ENCODE measurements around the gene OBSL1. TPM values are rescaled to one million over a fixed set of nuclear protein-coding genes. Genes with fewer than 3 reads are reported as not detected.

The OBSL1 gene
- total RNA-seq, 2 experiments from 2014 or later = 0.16 TPM; not detected in 1

DNA sequence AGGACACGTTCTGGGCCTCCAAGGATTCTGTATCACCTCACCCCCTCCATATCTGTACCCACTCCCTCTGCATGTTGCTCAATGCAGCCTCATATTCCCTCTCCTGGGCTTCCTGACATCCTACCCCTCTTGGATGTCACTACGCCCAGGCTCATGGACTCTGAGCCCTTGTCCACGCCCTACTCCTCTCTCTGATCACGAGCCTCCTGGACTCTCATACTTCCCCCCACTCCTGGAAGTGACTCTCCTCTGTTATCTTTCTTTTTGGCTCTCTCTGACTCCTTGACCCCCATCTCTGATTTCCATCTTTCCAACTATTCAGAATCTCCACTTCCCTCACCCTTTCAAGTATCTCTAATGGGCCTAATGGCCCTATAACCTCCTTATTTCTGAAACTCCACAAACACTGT is 25.4 kb downstream of the OBSL1 start:
- ATAC-seq (no peak), DNase-seq (no peak)
- no peaks in the 10 kb centered on the region for H3K9me3 Mint-ChIP-seq (ENCODE audit: low read depth)
- H3K4me1 Mint-ChIP-seq = peaks cover 20% of the 10 kb centered on the region
- H3K27ac Mint-ChIP-seq = no peak overlapping the region
- H3K27me3 Mint-ChIP-seq = peaks cover 23% of the 10 kb centered on the region
- CTCF ChIA-PET = interaction anchor here (0.7 to 7.2 kb wide), 2 partner anchors 15 to 50 kb away, joined by 3 to 73 read pairs; partner anchors contain the start of gene GMPPA
- peaks cover 1% of the 10 kb centered on the region for H3K36me3 Mint-ChIP-seq
- H3K4me3 Mint-ChIP-seq = no peak overlapping the region

DNA sequence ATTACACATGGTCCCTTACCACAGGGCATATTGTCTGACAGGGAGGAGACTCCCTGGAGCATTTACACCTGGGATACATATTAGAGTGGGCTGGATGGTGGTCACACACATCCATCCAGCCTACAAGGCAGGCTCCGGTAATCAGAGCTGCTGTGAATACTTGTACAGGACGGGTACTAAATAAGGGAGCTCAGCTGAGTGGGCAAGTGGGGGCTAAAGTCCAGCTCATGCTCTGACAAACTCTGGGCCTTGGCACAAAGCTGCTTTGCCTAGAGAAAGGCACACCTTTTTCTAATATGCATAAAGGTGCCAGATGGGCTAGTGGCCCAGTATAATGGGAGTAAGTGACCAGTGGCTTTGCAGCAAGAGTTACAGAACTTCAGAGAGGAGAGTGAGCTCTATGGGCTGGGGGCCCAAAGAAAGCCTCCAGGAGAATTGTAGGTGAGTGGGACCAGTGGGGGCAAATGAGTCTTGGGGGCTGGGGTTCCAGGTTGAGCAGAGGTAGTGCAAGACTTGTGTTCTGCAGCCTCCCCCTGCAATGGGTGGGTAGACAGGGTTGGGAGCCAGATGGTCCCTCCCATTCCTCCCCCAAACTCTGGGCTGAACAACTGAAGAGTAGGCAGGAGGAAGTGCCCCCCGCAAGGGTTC is 25.9 kb downstream of the OBSL1 start:
- H3K27ac Mint-ChIP-seq = no peak overlapping the region
- H3K27me3 Mint-ChIP-seq = peaks cover 17% of the 10 kb centered on the region
- ATAC-seq (no peak), DNase-seq (no peak)
- H3K4me1 Mint-ChIP-seq = peaks cover 20% of the 10 kb centered on the region
- peaks cover 1% of the 10 kb centered on the region for H3K36me3 Mint-ChIP-seq
- H3K4me3 Mint-ChIP-seq = no peak overlapping the region
- no peaks in the 10 kb centered on the region for H3K9me3 Mint-ChIP-seq (ENCODE audit: low read depth)
- CTCF ChIA-PET = interaction anchor here (0.7 to 7.2 kb wide), 3 partner anchors 15 to 50 kb away, joined by 3 to 85 read pairs (median 73); partner anchors contain the start of gene GMPPA

- no peak for ATAC-seq
- Mint-ChIP-seq H3K9me3 (ENCODE audit: low read depth) (no peaks in the 10 kb centered on the region), H3K36me3 (peaks cover 1% of the 10 kb centered on the region), H3K4me3 (peak overlapping the region; percentile 84), H3K4me1 (peaks cover 20% of the 10 kb centered on the region), H3K27ac (no peak overlapping the region), H3K27me3 (peaks cover 17% of the 10 kb centered on the region)
- no peak for DNase-seq
- CTCF ChIA-PET = interaction anchor here (2.5 to 8.4 kb wide), 4 partner anchors 15 to 141 kb away, joined by 15 to 85 read pairs (median 66); partner anchors contain the start of gene GMPPA
Measured at GRCh38 chr2:219544567-219544966, 26.8 kb downstream of the OBSL1 start.

- ATAC-seq (peak; percentile 76), DNase-seq (peak; percentile 97)
- peaks cover 1% of the 10 kb centered on the region for H3K36me3 Mint-ChIP-seq
- peaks cover 20% of the 10 kb centered on the region for H3K4me1 Mint-ChIP-seq
- H3K27ac Mint-ChIP-seq = peak within 1 kb of the TSS; percentile 81
- H3K9me3 Mint-ChIP-seq (ENCODE audit: low read depth) = no peaks in the 10 kb centered on the region
- peak within 1 kb of the TSS; percentile 84 for H3K4me3 Mint-ChIP-seq
- CTCF ChIA-PET = interaction anchor here (0.9 to 8.4 kb wide), 12 partner anchors 9 to 155 kb away, joined by 3 to 89 read pairs (median 14); partner anchors contain the start of genes DNPEP, GMPPA and STK11IP
- H3K27me3 Mint-ChIP-seq = peaks cover 17% of the 10 kb centered on the region
Measured at GRCh38 chr2:219543596-219544358, 27.6 kb downstream of the OBSL1 start, which contains the start of the genes CHPF and TMEM198. TSS of gene CHPF (minus strand) at chr2:219543809. CDS start at chr2:219543538, 271 bp downstream. TSS of gene TMEM198 (plus strand) at chr2:219544028. CDS start at chr2:219544728, 700 bp downstream.

GRCh38 chr2:219542931-219543595 is 28.3 kb downstream of the OBSL1 start:
- peak; percentile 51 for ATAC-seq
- Mint-ChIP-seq H3K36me3 (peaks cover 3% of the 10 kb centered on the region), H3K4me1 (peaks cover 20% of the 10 kb centered on the region), H3K27me3 (peaks cover 17% of the 10 kb centered on the region), H3K4me3 (peak overlapping the region; percentile 84), H3K9me3 (ENCODE audit: low read depth) (no peaks in the 10 kb centered on the region), H3K27ac (peak overlapping the region; percentile 62)
- DNase-seq = peak; percentile 54
- CTCF ChIA-PET = interaction anchor here (0.9 to 8.4 kb wide), 15 partner anchors 10 to 154 kb away, joined by 3 to 89 read pairs (median 6); partner anchors contain the start of genes DNPEP, GMPPA and STK11IP

GRCh38 chr2:219541611-219542180 is 29.6 kb downstream of the OBSL1 start:
- H3K27me3 Mint-ChIP-seq = peaks cover 17% of the 10 kb centered on the region
- peaks cover 3% of the 10 kb centered on the region for H3K36me3 Mint-ChIP-seq
- DNase-seq (peak; percentile 89), ATAC-seq (peak; percentile 54)
- no peaks in the 10 kb centered on the region for H3K9me3 Mint-ChIP-seq (ENCODE audit: low read depth)
- CTCF ChIA-PET = interaction anchor here (0.6 to 8.4 kb wide), 43 partner anchors 8 to 154 kb away, joined by 3 to 89 read pairs (median 4); partner anchors contain the start of genes DNPEP, GMPPA, SLC4A3 and STK11IP
- peaks cover 20% of the 10 kb centered on the region for H3K4me1 Mint-ChIP-seq
- peak overlapping the region; percentile 43 for H3K27ac Mint-ChIP-seq
- H3K4me3 Mint-ChIP-seq = peak overlapping the region; percentile 84

DNA sequence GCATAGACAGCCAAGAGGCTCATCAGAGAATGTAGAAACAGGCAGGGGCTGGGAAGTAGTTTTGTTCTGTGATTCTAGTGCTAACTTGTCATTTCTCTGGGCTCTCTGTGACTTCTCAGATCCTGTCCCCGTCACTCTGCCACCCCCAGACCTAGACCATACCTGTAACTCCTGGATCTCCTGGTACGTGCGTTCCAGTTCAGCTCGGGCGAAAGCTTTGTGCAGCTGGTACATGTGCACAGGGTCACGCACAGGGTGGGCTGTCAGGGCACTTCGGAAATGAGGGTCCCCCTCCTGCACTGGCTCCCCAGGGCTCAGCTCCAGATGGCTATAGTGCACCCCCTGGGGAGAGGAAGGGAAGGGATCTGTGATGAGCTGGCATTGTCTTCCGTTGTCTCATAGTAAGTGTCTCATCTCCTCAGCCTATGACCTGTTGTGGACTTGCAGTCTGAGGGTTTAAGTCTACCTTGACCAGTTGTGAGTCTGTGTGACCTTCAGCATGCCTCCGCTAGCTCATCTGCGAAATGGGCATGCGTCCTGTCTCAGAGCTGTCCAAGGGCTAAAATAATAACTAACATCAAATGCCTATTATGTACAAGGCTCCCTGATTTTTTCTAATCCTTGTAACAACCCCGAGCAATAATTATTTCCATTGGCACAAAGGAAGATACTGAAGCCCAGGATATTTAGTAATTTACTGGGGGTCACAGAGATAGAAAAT is 30.4 kb downstream of the OBSL1 start:
- CTCF ChIA-PET = interaction anchor here (0.6 to 8.4 kb wide), 35 partner anchors 8 to 153 kb away, joined by 3 to 89 read pairs (median 5); partner anchors contain the start of genes DNPEP, GMPPA and STK11IP
- Mint-ChIP-seq H3K27ac (no peak overlapping the region), H3K4me3 (peak overlapping the region; percentile 84), H3K9me3 (ENCODE audit: low read depth) (no peaks in the 10 kb centered on the region), H3K27me3 (peaks cover 11% of the 10 kb centered on the region), H3K4me1 (peaks cover 20% of the 10 kb centered on the region), H3K36me3 (peaks cover 3% of the 10 kb centered on the region)
- DNase-seq (no peak), ATAC-seq (no peak)

- Mint-ChIP-seq H3K9me3 (ENCODE audit: low read depth) (no peaks in the 10 kb centered on the region), H3K27ac (no peak overlapping the region), H3K4me3 (no peak overlapping the region), H3K4me1 (peaks cover 20% of the 10 kb centered on the region), H3K36me3 (peaks cover 3% of the 10 kb centered on the region), H3K27me3 (peaks cover 9% of the 10 kb centered on the region)
- DNase-seq = no peak
- CTCF ChIA-PET = interaction anchor here (0.8 to 8.4 kb wide), 18 partner anchors 11 to 152 kb away, joined by 3 to 89 read pairs (median 7); partner anchors contain the start of genes DNPEP and GMPPA
- ATAC-seq = no peak
Measured at GRCh38 chr2:219539926-219540678, 31.2 kb downstream of the OBSL1 start.

GRCh38 chr2:219538956-219539788 is 32.2 kb downstream of the OBSL1 start:
- Mint-ChIP-seq H3K4me3 (no peak overlapping the region), H3K9me3 (ENCODE audit: low read depth) (no peaks in the 10 kb centered on the region), H3K4me1 (peaks cover 15% of the 10 kb centered on the region), H3K36me3 (peaks cover 3% of the 10 kb centered on the region), H3K27me3 (no peaks in the 10 kb centered on the region), H3K27ac (no peak overlapping the region)
- ATAC-seq = no peak
- no peak for DNase-seq
- CTCF ChIA-PET = interaction anchor here (2.5 to 8.4 kb wide), 5 partner anchors 10 to 135 kb away, joined by 8 to 89 read pairs (median 73); partner anchors contain the start of gene GMPPA

- CTCF ChIA-PET = interaction anchor here (2.1 to 8.4 kb wide), 4 partner anchors 11 to 105 kb away, joined by 8 to 89 read pairs (median 66); partner anchors contain the start of gene GMPPA
- H3K36me3 Mint-ChIP-seq = peaks cover 3% of the 10 kb centered on the region
- DNase-seq (no peak), ATAC-seq (no peak)
- H3K9me3 Mint-ChIP-seq (ENCODE audit: low read depth) = no peaks in the 10 kb centered on the region
- H3K4me1 Mint-ChIP-seq = peaks cover 15% of the 10 kb centered on the region
- H3K27me3 Mint-ChIP-seq = no peaks in the 10 kb centered on the region
- H3K4me3 Mint-ChIP-seq = no peak overlapping the region
- H3K27ac Mint-ChIP-seq = no peak overlapping the region
Measured at GRCh38 chr2:219538504-219538951, 32.8 kb downstream of the OBSL1 start.

Data from activated CD8-positive, alpha-beta memory T cell treated with anti-CD3 and anti-CD28 coated beads, Interleukin-2, amount 10 ng/mL, durations not matched to agents 7 days and 5 days (primary cell).